Nephron (organoid): ENCODE data around the gene CDH4.

ENCODE experiments used
- H3K27ac Mint-ChIP-seq, 3 experiments: 2 replicates each; pipeline ENCODE4 v1.8.0; 2020; ENCODE audit warnings: mixed read lengths in 3 of 3, mild to moderate bottlenecking in 2 of 3, moderate library complexity in 1 of 3
- H3K27me3 Mint-ChIP-seq: 2 replicates; pipeline ENCODE4 v1.8.0; 2021; ENCODE audit warnings: low read depth, mild to moderate bottlenecking, moderate library complexity, mixed read lengths
- H3K36me3 Mint-ChIP-seq: 2 replicates; pipeline ENCODE4 v1.8.0; 2020; ENCODE audit warnings: low read depth, mixed read lengths
- H3K4me1 Mint-ChIP-seq: 2 replicates; pipeline ENCODE4 v1.8.0; 2020; ENCODE audit warnings: mixed read lengths
- H3K4me3 Mint-ChIP-seq, 3 experiments: 2 replicates each; pipeline ENCODE4 v1.8.0; 2020; ENCODE audit warnings: mild to moderate bottlenecking in 3 of 3, mixed read lengths in 3 of 3, moderate library complexity in 2 of 3
- H3K9me3 Mint-ChIP-seq: 2 replicates; pipeline ENCODE4 v1.8.0; 2020; ENCODE audit warnings: mixed read lengths
- TF ChIP-seq, protein P1 (sequence below), 3 experiments: fragments of 200-600 bp; sonication (generic); IDR thresholded peaks; one replicate each; pipeline ENCODE4 v1.5.0; 2021; ENCODE audit warnings: antibody characterized with exemption in 3 of 3; ENCODE audit not compliant: unreplicated experiment in 3 of 3

Gene CDH4

DNA sequence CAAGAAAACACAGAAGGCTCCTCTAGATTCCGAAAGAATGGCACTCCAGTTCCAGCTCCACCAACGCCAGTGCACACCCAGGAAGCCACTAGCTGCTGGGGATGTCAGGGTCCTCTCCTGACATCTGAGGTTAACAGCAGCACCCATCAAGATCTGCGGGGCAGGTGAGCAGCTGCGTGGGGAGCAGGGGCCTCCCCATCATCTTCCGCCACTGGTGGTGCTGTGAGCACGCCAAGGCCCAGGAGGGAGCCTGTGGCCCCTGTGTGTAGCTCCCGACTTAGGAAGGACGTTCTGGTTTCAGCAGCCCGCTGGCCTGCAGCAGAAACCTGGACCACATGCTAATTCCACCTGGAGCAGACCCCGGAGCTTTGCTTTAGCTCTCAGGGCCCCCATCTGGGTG, 427.4 kb downstream of the CDH4 start:
- TF ChIP-seq, protein P1, sequence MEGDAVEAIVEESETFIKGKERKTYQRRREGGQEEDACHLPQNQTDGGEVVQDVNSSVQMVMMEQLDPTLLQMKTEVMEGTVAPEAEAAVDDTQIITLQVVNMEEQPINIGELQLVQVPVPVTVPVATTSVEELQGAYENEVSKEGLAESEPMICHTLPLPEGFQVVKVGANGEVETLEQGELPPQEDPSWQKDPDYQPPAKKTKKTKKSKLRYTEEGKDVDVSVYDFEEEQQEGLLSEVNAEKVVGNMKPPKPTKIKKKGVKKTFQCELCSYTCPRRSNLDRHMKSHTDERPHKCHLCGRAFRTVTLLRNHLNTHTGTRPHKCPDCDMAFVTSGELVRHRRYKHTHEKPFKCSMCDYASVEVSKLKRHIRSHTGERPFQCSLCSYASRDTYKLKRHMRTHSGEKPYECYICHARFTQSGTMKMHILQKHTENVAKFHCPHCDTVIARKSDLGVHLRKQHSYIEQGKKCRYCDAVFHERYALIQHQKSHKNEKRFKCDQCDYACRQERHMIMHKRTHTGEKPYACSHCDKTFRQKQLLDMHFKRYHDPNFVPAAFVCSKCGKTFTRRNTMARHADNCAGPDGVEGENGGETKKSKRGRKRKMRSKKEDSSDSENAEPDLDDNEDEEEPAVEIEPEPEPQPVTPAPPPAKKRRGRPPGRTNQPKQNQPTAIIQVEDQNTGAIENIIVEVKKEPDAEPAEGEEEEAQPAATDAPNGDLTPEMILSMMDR (IDR thresholded peaks at IDR 0.05; ENCODE audit: unreplicated experiment in 3 of 3) = no peak
- Mint-ChIP-seq H3K4me3 (no peak overlapping the region), H3K27ac (no peak overlapping the region), H3K9me3 (no peaks in the 10 kb centered on the region), H3K4me1 (no peaks in the 10 kb centered on the region), H3K27me3 (peaks cover 40% of the 10 kb centered on the region), H3K36me3 (no peaks in the 10 kb centered on the region)

DNA sequence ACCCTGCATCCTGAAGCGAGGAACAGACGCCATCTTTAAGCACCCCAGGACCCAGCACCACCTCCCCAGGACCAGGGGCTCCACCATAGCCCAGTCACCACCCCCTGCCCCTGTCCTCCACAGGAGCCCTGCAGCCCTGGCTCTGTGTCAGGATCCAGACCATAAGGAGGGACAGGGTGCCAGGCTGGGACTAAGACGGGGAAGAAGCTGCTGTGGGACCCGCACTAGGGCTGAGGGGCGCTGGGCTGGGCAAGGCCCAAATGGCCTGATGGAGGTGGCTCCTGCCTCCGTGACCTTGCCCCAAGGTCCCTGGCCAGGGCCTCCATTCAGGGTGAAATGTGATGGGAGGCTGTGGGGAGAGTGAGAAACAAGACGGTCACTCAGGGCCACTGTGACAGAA, 428.0 kb downstream of the CDH4 start:
- peaks cover 42% of the 10 kb centered on the region for H3K27me3 Mint-ChIP-seq
- TF ChIP-seq, protein P1 (IDR thresholded peaks at IDR 0.05; ENCODE audit: unreplicated experiment in 3 of 3) = no peak
- no peaks in the 10 kb centered on the region for H3K4me1 Mint-ChIP-seq
- H3K36me3 Mint-ChIP-seq = no peaks in the 10 kb centered on the region
- no peaks in the 10 kb centered on the region for H3K9me3 Mint-ChIP-seq
- no peak overlapping the region for H3K27ac Mint-ChIP-seq
- no peak overlapping the region for H3K4me3 Mint-ChIP-seq

- peaks cover 5% of the 10 kb centered on the region for H3K4me1 Mint-ChIP-seq
- H3K4me3 Mint-ChIP-seq = peak overlapping the region in 1 of 3 experiments; percentile 9
- no peak overlapping the region for H3K27ac Mint-ChIP-seq
- no peaks in the 10 kb centered on the region for H3K36me3 Mint-ChIP-seq
- TF ChIP-seq, protein P1 (IDR thresholded peaks at IDR 0.05; ENCODE audit: unreplicated experiment in 3 of 3) = no peak
- H3K27me3 Mint-ChIP-seq = peaks cover 63% of the 10 kb centered on the region
- H3K9me3 Mint-ChIP-seq = no peaks in the 10 kb centered on the region
Observed at GRCh38 chr20:61682114-61682995, 430.3 kb downstream of the CDH4 start.

GRCh38 chr20:61682996-61683681, 431.1 kb downstream of the CDH4 start:
- TF ChIP-seq, protein P1 (IDR thresholded peaks at IDR 0.05; ENCODE audit: unreplicated experiment in 3 of 3) = no peak
- Mint-ChIP-seq H3K9me3 (no peaks in the 10 kb centered on the region), H3K4me3 (no peak overlapping the region), H3K4me1 (peaks cover 5% of the 10 kb centered on the region), H3K36me3 (no peaks in the 10 kb centered on the region), H3K27ac (no peak overlapping the region), H3K27me3 (peaks cover 66% of the 10 kb centered on the region)

DNA sequence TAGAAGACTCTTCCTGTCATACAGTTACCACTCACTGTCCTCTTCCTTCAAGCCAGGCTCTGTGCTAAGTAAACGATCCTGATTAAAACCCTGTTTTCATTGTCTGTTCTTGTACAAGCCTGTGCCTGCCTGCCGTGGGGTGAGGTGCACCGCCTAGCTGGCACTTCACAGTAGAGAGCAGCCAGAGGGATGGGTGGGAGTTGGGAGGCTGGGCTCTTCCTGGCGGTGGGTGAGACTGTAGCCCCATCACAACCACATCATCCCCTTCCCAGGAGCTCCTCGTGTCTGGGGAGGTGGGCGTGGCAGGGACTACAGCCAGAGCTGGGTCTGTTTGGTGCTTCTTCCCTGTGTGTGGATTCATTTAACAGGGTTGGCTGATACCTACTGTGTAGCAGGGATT, 431.7 kb downstream of the CDH4 start:
- TF ChIP-seq, protein P1 (IDR thresholded peaks at IDR 0.05; ENCODE audit: unreplicated experiment in 3 of 3) = no peak
- Mint-ChIP-seq H3K4me1 (peaks cover 5% of the 10 kb centered on the region), H3K27ac (no peak overlapping the region), H3K36me3 (no peaks in the 10 kb centered on the region), H3K4me3 (no peak overlapping the region), H3K9me3 (no peaks in the 10 kb centered on the region), H3K27me3 (peaks cover 71% of the 10 kb centered on the region)
